HG03066 (cell line): ENCODE data around the gene CRYBG2.
"Not testable (repeated sequence)": the region's sequence is repeated elsewhere in the genome, so short reads cannot be mapped to it uniquely, and the experiment has no call there.

Experiments
- ATAC-seq: cut with Tn5 transposase; IDR thresholded peaks from one replicate; pipeline ENCODE4 v1.9.1; 2021; ENCODE audit warnings: low read depth; ENCODE audit not compliant: unreplicated experiment

CRYBG2 gene

DNA sequence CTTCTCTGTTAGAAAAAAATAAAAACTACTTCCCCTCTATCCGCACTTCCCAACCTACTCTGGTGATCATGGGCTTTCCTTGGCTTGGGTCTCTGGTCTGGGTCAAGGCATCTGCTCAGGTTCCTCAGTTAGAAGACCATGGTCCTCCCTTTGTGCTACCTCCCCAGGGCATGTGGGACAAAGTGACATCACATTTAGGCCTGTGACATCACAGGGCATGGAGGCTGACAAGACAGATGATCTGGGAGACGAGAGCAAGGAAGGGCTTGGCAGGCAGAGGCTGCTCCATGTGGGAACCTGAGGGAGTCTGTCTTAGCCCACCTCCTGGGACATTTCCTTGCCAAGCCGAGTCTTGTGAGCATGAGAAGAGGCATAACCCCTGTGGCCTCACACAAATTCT, 18.7 kb upstream of the CRYBG2 start, which contains the start of gene ZNF683:
TSS of gene ZNF683 (minus strand) at position 140 of the 400 bp plus-strand sequence. CDS start 4,179 bp downstream, outside the sequence.
- ATAC-seq, result not testable (repeated sequence)

DNA sequence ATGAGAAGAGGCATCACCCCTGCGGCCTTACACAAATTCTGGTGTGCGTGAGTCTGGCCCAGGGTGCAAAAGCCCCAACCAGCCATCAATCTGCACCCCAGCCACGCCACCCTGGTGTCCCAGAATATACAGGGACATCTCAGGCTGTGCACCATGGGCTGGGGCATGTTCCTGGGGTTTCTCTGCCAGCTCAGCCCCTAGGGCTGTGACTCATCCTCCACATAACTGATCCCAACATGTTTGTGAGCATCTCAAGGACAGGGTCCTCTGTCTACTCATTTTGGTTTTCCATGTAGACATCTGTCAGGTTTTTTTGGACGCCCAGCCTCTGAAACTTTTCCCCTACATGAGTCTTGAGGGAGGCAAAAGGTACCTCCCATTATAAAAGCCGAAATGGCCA, 18.1 kb upstream of the CRYBG2 start:
- ATAC-seq, result no peak

DNA sequence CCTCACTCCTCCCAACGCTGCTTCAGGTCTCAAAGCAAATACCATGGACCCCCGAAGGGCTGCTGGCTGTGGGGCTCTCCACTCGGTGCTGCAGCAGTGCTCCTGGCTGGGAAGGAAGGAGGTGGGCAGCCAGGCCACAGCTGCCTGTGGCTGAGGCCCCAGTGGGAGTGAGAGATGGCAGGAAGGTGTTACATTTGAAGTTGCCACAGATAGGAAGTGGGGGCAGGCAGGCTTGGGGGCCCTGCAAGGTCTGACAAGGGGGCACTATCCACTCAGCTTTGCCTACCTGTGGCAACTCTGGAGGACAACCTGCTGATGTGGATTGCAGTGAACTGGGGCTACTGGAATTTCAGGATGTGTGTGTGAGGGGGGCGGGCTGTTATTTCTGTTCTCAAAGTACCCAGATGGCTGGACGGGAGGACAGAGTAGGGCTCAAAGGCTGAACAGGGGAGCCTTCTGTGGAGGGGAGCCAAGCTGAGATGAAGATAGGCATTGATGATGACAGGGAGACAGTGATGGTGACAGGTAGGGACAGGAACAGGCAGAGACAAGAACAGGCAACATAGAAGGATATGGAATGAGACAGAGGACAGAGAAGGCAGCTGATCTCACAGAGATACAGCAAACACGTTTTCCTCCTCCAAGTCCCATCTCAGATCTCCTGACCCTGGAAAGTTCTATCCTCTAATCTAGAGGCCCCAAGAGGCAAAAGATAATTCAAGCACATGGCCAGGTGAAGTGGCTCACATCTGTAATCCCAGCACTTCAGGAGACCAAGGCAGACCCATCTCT, 16.9 kb upstream of the CRYBG2 start:
- ATAC-seq, result no peak

DNA sequence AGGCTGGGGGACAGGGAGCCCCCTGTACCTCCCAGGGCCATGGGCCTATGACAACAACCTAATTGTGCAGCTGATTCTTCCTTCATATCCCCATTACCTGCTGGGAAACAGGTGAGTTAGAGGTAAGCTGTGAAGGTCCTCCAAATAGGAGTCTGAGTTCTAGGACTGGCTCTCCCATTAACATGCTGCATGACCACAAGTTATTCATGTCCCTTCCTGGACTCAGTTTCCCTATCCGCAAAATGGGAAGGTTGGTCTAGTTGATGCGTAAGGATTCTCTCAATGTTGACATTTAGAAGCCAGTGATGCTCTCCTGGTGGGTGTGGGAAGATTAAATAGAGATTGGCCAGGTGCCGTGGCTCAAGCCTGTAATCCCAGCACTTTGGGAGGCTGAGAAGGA, 14.6 kb upstream of the CRYBG2 start:
- ATAC-seq, result no peak

DNA sequence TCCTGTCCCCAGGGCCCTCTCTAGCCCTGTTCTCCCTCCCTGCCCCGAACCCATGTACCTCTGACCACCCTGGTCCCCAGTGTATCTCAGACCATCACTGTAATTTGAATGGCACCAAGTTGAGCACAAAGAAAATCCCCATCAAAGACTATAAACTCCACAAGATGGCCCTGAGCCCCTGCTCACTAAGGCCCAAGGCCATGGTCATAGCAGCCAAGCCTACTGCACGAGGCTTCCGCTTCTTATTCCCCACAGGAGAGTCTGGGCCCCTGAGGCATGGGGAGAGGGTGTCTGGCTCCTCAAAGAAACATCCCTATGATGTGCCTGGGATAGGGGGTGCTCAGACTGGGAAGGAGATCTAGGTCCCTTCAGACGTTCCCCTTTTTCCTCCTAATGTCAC, 14.1 kb upstream of the CRYBG2 start:
- no peak for ATAC-seq

DNA sequence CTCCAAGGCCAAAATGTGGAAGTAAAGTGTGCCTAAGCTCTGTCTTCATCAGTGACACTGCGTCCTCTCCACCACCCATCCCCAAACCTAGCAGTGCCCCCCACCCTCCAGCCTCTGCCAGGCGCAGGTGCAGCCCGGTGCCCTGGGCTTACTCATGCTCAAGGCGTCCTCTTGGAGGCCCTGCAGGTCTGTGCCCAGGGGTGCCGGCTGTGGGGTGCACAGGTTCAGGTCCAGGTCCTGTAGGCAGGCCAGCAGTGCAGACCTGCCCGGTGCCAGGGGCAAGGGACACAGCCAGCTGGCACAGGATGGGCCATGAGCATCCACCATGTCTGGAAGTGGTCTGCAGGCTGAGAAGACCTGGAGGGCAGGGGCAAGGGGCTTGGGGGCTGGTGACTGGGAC, 13.5 kb upstream of the CRYBG2 start:
- no peak for ATAC-seq

GRCh38 chr1:26364956-26365355, 11.0 kb upstream of the CRYBG2 start:
- ATAC-seq, result no peak

GRCh38 chr1:26363549-26364448, 9.9 kb upstream of the CRYBG2 start:
- no peak for ATAC-seq

DNA sequence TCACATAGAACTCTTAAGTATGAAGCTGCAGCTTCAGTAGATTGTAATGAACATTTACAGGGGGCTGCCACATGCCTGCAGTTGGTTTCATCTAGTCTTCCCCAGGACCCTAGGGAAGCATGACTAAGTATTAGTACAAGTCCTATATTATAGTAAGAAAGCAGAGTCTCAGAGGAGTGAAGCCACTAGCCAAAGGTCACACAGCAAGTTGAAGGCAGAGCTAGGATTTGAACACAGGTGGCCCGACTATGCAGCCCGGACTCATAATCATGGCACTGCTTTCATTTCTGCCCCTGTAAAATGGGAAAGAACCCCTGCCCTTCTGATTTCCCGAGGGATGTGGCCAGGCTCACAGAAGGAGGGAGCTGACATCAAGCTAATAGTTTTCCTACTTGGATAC, 8.4 kb upstream of the CRYBG2 start:
- ATAC-seq, result no peak

DNA sequence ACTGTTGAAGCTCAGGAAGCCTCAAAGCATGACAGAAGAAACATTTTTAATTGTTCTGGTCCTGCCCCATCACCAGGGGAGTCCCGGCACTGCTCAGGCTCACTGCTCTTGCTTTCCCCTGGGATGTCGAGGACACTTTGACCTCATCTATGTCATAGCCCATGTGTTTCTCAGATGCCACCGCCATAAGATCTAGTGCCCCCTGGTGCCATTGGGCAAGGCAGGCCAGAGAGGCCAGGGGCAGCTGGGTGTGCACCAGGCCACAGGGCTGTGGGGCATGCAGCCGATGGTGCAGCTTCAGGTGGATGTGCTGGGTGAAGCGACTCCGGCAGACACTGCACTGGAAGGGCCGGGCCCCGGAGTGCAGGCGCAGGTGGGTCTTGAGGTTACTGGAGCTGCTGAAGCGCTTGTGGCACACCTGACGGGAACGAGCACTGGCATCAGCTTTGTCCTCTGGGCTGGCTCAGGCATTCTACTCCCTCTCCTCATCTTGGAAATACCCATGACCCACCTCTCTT, 7.7 kb upstream of the CRYBG2 start:
- ATAC-seq, result no peak

GRCh38 chr1:26360807-26361604, 7.1 kb upstream of the CRYBG2 start:
- ATAC-seq, result no peak

GRCh38 chr1:26359981-26360806, 6.3 kb upstream of the CRYBG2 start:
- ATAC-seq, result no peak

- no peak for ATAC-seq
These were observed 4.8 kb upstream of the CRYBG2 start for GRCh38 chr1:26358411-26359384.

GRCh38 chr1:26357121-26357602, 3.2 kb upstream of the CRYBG2 start:
- ATAC-seq, result no peak

GRCh38 chr1:26356106-26356505, 2.2 kb upstream of the CRYBG2 start:
- ATAC-seq, result no peak

- no peak for ATAC-seq
These were observed 1.0 kb upstream of the CRYBG2 start for GRCh38 chr1:26354972-26355371.

- ATAC-seq, result no peak
These were observed 595 bp downstream of the CRYBG2 start for GRCh38 chr1:26353210-26353859.

DNA sequence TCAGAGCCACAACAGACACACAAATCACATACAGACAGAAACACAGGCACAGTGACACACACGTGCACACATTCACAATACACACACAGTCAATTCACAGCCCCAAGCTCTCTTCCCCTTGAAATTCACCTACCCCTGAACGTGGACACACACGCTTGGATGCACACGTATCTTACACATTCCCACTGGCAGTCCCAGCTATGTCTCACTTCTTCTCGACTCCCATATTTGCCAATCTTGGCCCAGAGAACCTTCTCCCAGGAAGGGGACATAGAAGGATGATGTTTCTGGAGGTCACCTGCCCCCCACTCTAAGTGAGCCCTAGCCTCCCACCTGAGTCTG, 1.6 kb downstream of the CRYBG2 start:
- ATAC-seq, result no peak
